HG02852 (cell line): ENCODE measurements around the gene GCHFR.
A peak's percentile ranks its signal among the peaks of the same experiment; 100 is the strongest.

Experiments
- ATAC-seq: cut with Tn5 transposase; IDR thresholded peaks from one replicate; pipeline ENCODE4 v1.9.1; 2021; ENCODE audit warnings: mild to moderate bottlenecking, moderate library complexity; ENCODE audit not compliant: unreplicated experiment

Gene GCHFR

GRCh38 chr15:40775740-40776536 lies 12.1 kb downstream of the GCHFR start:
- no peak for ATAC-seq

- no peak for ATAC-seq
Observed at GRCh38 chr15:40776537-40777141, 12.8 kb downstream of the GCHFR start.

- ATAC-seq: no peak
Observed at GRCh38 chr15:40782609-40783227, 18.9 kb downstream of the GCHFR start.

GRCh38 chr15:40785164-40785563 lies 21.3 kb downstream of the GCHFR start:
- no peak for ATAC-seq

GRCh38 chr15:40785814-40786213 lies 21.9 kb downstream of the GCHFR start:
- no peak for ATAC-seq

GRCh38 chr15:40787344-40787841 lies 23.5 kb downstream of the GCHFR start:
- no peak for ATAC-seq

GRCh38 chr15:40787991-40788390 lies 24.1 kb downstream of the GCHFR start:
- no peak for ATAC-seq

GRCh38 chr15:40789119-40789518 lies 25.3 kb downstream of the GCHFR start:
- ATAC-seq: no peak

- no peak for ATAC-seq
Observed at GRCh38 chr15:40789999-40790398, 26.1 kb downstream of the GCHFR start.

- ATAC-seq: no peak
Observed at GRCh38 chr15:40790718-40791117, 26.9 kb downstream of the GCHFR start.

- ATAC-seq: no peak
Observed at GRCh38 chr15:40792394-40792793, 28.5 kb downstream of the GCHFR start.

GRCh38 chr15:40793216-40793989 lies 29.5 kb downstream of the GCHFR start:
- ATAC-seq: no peak

GRCh38 chr15:40796041-40796440 lies 32.2 kb downstream of the GCHFR start:
- ATAC-seq: no peak

GRCh38 chr15:40796512-40796911 lies 32.6 kb downstream of the GCHFR start:
- no peak for ATAC-seq

- no peak for ATAC-seq
Observed at GRCh38 chr15:40799523-40799922, 35.7 kb downstream of the GCHFR start.

GRCh38 chr15:40803076-40803475 lies 39.2 kb downstream of the GCHFR start:
- ATAC-seq: no peak

GRCh38 chr15:40803688-40804087 lies 39.8 kb downstream of the GCHFR start:
- no peak for ATAC-seq

- no peak for ATAC-seq
Observed at GRCh38 chr15:40806672-40807027, 42.8 kb downstream of the GCHFR start.

GRCh38 chr15:40807028-40807887 lies 43.4 kb downstream of the GCHFR start, which contains the start of the genes DNAJC17 and ZFYVE19:
Gene DNAJC17, minus strand, starts transcription at chr15:40807473. Its CDS starts 27 bp downstream, at chr15:40807446.
Gene ZFYVE19, plus strand, starts transcription at chr15:40807089. Its CDS starts 501 bp downstream, at chr15:40807590.
- ATAC-seq: peak; percentile 95

- no peak for ATAC-seq
Observed at GRCh38 chr15:40807888-40808461, 44.1 kb downstream of the GCHFR start.
